Measurements from ENCODE around the gene MUC6. TPM values are rescaled to one million over a fixed set of nuclear protein-coding genes. Genes with fewer than 3 reads are reported as not detected.

MUC6 gene
- total RNA-seq, 1 experiment from 2014 or later, result not detected

- peaks cover 8% of the 10 kb centered on the region for H3K9me3 Mint-ChIP-seq (ENCODE audit: unreplicated experiment)
- H3K27me3 Mint-ChIP-seq (ENCODE audit: insufficient read depth, unreplicated experiment), result no peaks in the 10 kb centered on the region
- ChIA-PET POLR2A (no interaction called here), CTCF (no interaction called here)
- TF ChIP-seq, protein P1, sequence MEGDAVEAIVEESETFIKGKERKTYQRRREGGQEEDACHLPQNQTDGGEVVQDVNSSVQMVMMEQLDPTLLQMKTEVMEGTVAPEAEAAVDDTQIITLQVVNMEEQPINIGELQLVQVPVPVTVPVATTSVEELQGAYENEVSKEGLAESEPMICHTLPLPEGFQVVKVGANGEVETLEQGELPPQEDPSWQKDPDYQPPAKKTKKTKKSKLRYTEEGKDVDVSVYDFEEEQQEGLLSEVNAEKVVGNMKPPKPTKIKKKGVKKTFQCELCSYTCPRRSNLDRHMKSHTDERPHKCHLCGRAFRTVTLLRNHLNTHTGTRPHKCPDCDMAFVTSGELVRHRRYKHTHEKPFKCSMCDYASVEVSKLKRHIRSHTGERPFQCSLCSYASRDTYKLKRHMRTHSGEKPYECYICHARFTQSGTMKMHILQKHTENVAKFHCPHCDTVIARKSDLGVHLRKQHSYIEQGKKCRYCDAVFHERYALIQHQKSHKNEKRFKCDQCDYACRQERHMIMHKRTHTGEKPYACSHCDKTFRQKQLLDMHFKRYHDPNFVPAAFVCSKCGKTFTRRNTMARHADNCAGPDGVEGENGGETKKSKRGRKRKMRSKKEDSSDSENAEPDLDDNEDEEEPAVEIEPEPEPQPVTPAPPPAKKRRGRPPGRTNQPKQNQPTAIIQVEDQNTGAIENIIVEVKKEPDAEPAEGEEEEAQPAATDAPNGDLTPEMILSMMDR (IDR thresholded peaks at IDR 0.05; ENCODE audit: unreplicated experiment), result no peak
- H3K4me3 Mint-ChIP-seq (ENCODE audit: unreplicated experiment), result no peak overlapping the region
- H3K27ac Mint-ChIP-seq (ENCODE audit: low read depth, unreplicated experiment), result no peak overlapping the region
- peaks cover 12% of the 10 kb centered on the region for H3K4me1 Mint-ChIP-seq (ENCODE audit: insufficient read depth, unreplicated experiment)
- intact Hi-C loops (cut with micrococcal nuclease), result no loop called here
- no TSS peak for BruUV-seq (replicated peaks)
- H3K36me3 Mint-ChIP-seq (ENCODE audit: insufficient read depth, unreplicated experiment), result no peaks in the 10 kb centered on the region
- DNase-seq (ENCODE audit: unreplicated experiment), result no peak
Measured at GRCh38 chr11:1057806-1058205, 21.3 kb upstream of the MUC6 start.

- Mint-ChIP-seq H3K36me3 (ENCODE audit: insufficient read depth, unreplicated experiment) (no peaks in the 10 kb centered on the region), H3K27ac (ENCODE audit: low read depth, unreplicated experiment) (no peak overlapping the region), H3K4me3 (ENCODE audit: unreplicated experiment) (no peak overlapping the region), H3K9me3 (ENCODE audit: unreplicated experiment) (no peaks in the 10 kb centered on the region), H3K4me1 (ENCODE audit: insufficient read depth, unreplicated experiment) (peaks cover 12% of the 10 kb centered on the region), H3K27me3 (ENCODE audit: insufficient read depth, unreplicated experiment) (no peaks in the 10 kb centered on the region)
- intact Hi-C loops (cut with micrococcal nuclease), result no loop called here
- POLR2A ChIA-PET, result no interaction called here
- TF ChIP-seq, protein P1 (IDR thresholded peaks at IDR 0.05; ENCODE audit: unreplicated experiment), result no peak
- CTCF ChIA-PET, result no interaction called here
- DNase-seq (ENCODE audit: unreplicated experiment), result no peak
- no TSS peak for BruUV-seq (replicated peaks)
Measured at GRCh38 chr11:1055990-1056771, 19.7 kb upstream of the MUC6 start.

DNA sequence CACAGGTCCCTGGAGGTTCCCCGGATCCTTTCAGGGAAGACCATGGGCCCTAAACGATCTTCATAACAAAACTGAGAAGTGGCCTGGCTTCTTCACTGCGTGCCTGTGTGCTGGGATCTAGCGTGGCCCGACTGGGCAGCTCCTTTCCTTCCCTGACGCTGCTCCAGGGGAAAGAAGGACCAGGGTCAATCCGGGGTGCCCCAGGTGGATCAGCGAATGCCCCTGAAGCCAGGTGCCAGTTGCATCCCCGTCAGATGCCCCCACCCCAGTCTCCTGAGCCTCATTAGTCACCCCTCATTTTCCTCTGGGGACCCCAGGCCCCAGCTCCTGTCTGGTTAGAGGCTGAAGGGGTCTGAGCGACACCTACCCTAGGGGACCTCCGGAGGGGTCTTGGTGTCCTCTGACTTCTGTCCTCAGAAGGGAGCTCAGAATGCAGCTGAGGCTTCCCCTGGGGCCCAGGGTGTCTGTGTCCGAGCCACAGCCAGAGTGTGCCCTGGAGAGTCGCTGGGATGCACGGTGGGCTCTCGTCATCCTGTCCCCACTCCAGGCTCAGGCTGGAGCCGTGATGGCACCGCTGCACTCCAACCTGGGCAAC lies 18.7 kb upstream of the MUC6 start:
- no peak for DNase-seq (ENCODE audit: unreplicated experiment)
- no peak overlapping the region for H3K27ac Mint-ChIP-seq (ENCODE audit: low read depth, unreplicated experiment)
- CTCF ChIA-PET, result interaction anchor here (0.5 to 1.5 kb wide), 3 partner anchors 35 to 328 kb away, joined by 3 to 5 read pairs (median 4); no protein-coding TSS in a partner anchor
- peaks cover 13% of the 10 kb centered on the region for H3K4me1 Mint-ChIP-seq (ENCODE audit: insufficient read depth, unreplicated experiment)
- no TSS peak for BruUV-seq (replicated peaks)
- H3K27me3 Mint-ChIP-seq (ENCODE audit: insufficient read depth, unreplicated experiment), result no peaks in the 10 kb centered on the region
- H3K9me3 Mint-ChIP-seq (ENCODE audit: unreplicated experiment), result no peaks in the 10 kb centered on the region
- intact Hi-C loops (cut with micrococcal nuclease), result no loop called here
- no peaks in the 10 kb centered on the region for H3K36me3 Mint-ChIP-seq (ENCODE audit: insufficient read depth, unreplicated experiment)
- TF ChIP-seq, protein P1 (IDR thresholded peaks at IDR 0.05; ENCODE audit: unreplicated experiment), result no peak
- POLR2A ChIA-PET, result no interaction called here
- H3K4me3 Mint-ChIP-seq (ENCODE audit: unreplicated experiment), result no peak overlapping the region

- no TSS peak for BruUV-seq (replicated peaks)
- no peak overlapping the region for H3K27ac Mint-ChIP-seq (ENCODE audit: low read depth, unreplicated experiment)
- H3K4me3 Mint-ChIP-seq (ENCODE audit: unreplicated experiment), result no peak overlapping the region
- CTCF ChIA-PET, result interaction anchor here (0.5 to 1.5 kb wide), 4 partner anchors 35 to 463 kb away, joined by 3 to 5 read pairs (median 4); no protein-coding TSS in a partner anchor
- H3K4me1 Mint-ChIP-seq (ENCODE audit: insufficient read depth, unreplicated experiment), result peaks cover 16% of the 10 kb centered on the region
- TF ChIP-seq, protein P1 (IDR thresholded peaks at IDR 0.05; ENCODE audit: unreplicated experiment), result no peak
- intact Hi-C loops (cut with micrococcal nuclease), result no loop called here
- H3K9me3 Mint-ChIP-seq (ENCODE audit: unreplicated experiment), result no peaks in the 10 kb centered on the region
- POLR2A ChIA-PET, result no interaction called here
- DNase-seq (ENCODE audit: unreplicated experiment), result no peak
- H3K36me3 Mint-ChIP-seq (ENCODE audit: insufficient read depth, unreplicated experiment), result no peaks in the 10 kb centered on the region
- H3K27me3 Mint-ChIP-seq (ENCODE audit: insufficient read depth, unreplicated experiment), result no peaks in the 10 kb centered on the region
Measured at GRCh38 chr11:1054143-1055108, 17.9 kb upstream of the MUC6 start.
